HG02588 (cell line): Measurements from ENCODE around the gene ADAMTS17.

ENCODE experiments used
- ATAC-seq: cut with Tn5 transposase; IDR thresholded peaks from one replicate; pipeline ENCODE4 v1.9.1; 2021; ENCODE audit warnings: mild to moderate bottlenecking, moderate library complexity; ENCODE audit not compliant: unreplicated experiment

ADAMTS17 gene

GRCh38 chr15:100114100-100114499 is 227.7 kb downstream of the ADAMTS17 start:
- ATAC-seq, result no peak

- ATAC-seq, result no peak
Observed at GRCh38 chr15:100113351-100114080, 228.3 kb downstream of the ADAMTS17 start.

DNA sequence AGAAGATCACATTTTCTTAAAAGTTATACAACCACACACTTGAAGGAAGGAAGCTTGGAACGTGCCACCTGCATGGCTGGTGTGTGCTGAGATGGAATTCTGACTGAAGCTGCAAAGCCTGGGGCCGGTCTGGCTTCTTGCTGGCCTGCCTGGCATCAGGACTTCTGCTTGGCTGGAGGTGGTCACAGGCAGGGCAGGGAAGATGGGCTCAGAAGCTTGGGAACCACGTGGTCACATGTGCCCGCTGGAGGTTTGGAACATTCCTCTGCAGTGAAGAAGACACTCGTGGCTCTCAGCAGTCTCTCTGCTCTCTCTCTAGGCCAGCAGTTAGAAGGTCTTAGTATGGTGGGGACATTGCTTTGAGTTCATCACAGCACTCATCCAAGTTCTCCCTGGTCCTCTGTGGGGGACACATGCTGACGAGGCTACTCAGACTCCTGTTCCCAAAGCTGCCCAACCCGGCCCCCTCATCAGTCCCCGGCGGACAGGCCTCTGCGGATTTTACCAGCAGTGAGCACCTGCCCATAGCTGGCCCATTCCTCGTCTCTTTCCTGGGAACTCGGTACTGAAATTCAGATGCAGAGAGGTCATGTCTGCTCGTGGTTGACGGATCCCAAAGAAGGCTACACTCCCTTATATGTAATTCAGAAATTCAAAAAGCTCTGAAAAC is 229.0 kb downstream of the ADAMTS17 start:
- no peak for ATAC-seq

DNA sequence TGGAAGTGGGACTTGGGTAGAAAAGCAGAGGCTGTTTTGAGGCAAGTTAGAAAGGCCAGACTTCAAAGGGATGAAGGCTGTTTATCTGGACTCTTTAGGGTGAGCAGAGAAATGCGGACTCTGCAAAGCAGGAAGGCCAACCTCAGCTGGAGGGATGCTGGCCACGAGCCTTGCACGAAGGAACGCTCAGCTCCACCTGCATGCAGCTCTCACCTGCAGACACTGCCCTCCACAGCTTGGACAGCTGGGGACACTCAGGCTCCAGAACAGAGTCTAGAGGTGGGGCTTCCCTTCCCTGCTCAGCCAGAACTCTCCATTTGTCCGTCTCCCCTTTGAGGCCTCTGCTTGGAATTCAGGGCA is 229.7 kb downstream of the ADAMTS17 start:
- ATAC-seq, result no peak

- ATAC-seq, result no peak
Observed at GRCh38 chr15:100111125-100112060, 230.4 kb downstream of the ADAMTS17 start.

- ATAC-seq, result no peak
Observed at GRCh38 chr15:100109486-100110035, 232.2 kb downstream of the ADAMTS17 start.

- ATAC-seq, result no peak
Observed at GRCh38 chr15:100108846-100109245, 232.9 kb downstream of the ADAMTS17 start.

DNA sequence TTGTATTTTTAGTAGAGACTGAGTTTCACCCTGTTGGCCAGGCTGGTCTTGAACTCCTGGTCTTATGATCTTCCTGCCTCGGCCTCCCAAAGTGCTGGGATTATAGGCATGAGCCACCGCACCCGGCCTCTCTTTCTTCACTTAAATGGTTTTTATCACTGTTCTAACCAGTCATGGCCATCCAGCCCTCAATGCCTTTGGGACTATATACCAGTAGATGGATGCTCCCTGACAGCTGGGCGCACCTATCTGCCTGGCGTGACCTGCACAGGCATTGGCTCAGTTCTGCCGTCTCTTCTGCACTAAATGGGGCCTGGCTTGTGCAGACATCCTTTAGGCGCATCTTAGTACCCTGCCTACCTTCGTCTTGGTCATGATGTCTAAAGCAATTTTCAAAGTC is 233.4 kb downstream of the ADAMTS17 start:
- no peak for ATAC-seq

- no peak for ATAC-seq
Observed at GRCh38 chr15:100107606-100108225, 234.1 kb downstream of the ADAMTS17 start.

DNA sequence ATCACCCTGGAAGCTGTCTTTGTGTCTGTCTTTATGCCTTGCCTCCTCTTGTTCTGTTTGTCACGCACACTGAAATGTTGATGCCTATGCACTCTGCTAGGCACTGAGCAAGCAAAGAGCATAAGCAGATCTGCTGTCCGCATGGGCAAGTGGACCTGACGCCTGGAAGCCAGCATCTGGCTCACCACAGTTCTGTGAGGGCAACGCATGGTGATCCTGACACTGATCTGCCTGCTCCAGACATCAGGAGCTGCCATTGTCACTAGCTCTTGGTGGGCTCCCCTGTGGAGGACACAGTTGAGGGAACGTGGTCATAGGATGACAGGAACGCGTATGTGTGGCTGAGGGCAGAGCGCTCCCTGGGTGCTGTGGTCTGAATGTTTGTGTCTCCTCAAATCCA is 234.6 kb downstream of the ADAMTS17 start:
- no peak for ATAC-seq

DNA sequence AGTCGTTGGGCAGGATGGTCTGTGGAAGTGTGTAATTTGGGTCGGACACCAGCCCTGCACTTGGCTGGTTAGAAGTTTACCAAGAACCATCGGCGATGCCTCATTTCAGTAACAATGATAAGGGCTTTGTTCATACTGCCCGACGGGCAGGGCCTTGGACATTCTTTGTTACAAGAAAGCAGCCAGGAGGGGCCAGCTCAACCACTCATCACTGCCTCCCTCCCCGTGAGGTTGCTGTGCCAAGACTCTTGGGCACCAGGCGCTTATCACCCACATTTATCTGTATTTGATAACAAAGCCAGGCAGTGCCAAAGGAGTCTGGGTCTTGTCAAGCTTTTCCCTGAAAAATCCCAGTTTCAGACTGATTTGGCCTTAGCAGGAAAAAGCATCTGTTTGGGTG is 235.0 kb downstream of the ADAMTS17 start:
- ATAC-seq, result no peak

GRCh38 chr15:100105101-100105500 is 236.7 kb downstream of the ADAMTS17 start:
- no peak for ATAC-seq

GRCh38 chr15:100104245-100104644 is 237.5 kb downstream of the ADAMTS17 start:
- ATAC-seq, result no peak

- no peak for ATAC-seq
Observed at GRCh38 chr15:100103828-100104227, 237.9 kb downstream of the ADAMTS17 start.

DNA sequence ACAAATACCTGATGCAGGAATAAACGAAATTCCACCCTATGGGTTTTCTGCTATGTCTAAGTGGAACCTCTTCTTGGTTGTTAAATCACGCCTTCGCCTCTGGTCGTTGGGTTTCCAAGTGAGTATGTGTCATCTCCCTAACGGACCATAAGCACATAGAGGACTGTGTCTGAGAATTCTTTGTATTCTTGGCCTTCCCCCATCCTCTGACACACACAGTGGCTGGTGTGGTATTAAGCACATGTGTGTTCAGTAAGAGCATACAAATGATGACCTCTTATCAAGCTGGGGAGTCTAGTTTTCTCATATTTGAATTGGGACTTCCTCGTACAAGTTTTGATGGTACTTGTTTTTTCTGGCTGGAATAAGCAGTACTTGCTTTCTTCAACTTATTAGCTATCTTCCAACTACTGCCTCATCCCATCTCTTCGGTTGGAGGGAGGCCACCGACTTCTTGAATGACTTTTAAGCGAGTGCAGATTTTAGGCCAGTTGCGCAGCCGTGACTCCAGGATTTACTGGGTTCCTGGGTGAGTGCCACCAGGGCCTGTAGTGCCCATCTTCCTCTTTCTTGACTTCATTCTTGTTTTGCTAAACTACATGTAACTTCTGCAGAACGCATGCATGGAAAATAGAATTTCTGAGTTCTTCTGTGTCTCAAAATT is 240.2 kb downstream of the ADAMTS17 start:
- no peak for ATAC-seq

DNA sequence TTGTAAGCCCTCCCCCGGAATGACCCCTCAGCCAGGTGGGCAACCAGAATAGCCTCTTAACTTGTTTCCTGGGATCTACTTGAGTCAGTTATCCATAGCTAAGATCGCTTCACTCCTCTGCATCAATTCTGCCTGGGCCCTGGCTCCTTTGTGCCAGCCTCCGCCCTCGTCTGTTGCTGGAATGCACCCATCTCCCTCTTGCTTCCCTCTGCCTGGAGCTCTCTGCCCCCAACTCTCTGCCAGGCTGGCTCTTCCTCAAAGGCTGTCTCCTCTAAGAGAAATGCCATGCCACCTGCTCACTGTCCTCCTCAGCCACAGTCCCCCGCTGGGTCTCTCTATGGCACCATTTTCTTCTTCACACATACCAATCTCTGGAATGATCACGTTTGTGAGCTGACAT is 240.8 kb downstream of the ADAMTS17 start:
- ATAC-seq, result no peak

DNA sequence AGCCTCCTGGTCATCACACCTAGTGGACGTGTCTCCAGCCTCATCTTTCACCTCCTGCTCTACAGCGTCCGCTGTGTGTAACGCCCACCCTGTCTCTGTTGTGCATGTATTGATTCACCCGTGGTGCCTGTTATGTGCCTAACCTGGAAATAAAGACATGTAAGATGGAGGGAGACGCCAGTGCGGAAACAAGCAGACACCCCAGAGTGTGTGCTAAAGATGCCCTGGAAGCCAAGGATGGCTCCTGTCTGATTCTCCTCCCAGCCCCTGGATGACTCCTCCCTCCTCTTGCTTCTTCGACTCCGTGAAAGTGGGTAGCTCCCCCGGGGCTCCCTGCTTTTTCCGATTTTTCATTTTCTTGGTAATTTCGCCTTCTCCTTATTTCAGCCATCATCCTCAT is 241.8 kb downstream of the ADAMTS17 start:
- ATAC-seq, result no peak

- ATAC-seq, result no peak
Observed at GRCh38 chr15:100098705-100099104, 243.1 kb downstream of the ADAMTS17 start.

DNA sequence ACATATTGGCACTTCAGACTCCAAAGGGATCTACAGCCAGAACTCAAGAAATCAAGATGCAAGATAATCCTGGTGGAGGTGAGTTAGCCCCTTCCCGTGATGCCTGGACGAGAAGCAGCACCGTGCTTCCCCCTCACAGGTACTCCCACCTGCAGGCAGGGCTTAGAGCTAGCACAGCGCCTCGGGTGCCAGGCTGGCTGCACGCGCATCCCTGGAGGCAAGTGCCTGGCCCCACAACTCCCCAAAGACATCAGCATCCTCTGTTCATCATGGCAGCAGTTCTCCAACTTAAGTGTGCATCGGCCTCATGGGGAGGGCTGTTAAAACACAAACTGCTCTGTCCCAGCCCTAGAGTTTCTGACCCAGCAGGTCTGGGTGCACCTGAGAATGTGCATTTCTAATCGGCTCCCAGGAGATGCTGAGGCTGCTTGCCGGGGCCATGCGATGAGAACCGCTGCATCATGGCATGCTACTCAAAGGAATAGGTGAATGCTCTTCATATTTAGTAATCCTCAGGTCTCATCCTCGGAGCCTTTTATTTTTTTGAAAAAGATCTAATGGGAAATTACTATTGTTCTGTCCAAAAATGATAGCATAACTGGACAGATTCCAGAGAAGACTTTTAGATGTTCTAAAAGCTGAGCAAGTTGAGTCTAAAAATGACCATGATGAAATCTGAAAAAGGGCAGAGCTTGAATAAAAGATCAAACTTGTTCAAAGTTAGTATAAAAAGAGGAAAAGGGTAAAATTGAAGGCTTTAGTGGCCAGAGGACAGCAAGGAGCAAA is 244.2 kb downstream of the ADAMTS17 start:
- ATAC-seq, result no peak

DNA sequence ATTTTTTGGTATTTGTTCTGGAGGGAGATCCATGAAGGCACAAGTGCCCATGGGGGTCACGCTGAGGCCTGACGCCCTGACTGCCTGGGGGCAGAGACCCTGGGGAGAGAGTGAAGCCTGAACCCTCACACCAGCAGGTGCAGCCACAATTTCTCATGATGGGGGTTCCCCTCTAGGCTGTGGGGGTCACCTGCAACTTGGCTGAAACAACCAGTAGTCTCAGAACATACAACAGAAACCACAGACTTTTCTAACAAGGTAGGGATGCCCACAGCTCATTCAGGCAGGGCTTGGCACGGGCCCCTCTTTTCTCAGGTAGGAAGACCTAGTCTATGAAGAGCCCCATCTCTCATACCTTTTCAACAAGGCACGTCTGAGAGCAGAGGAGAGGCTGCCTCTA is 245.1 kb downstream of the ADAMTS17 start:
- no peak for ATAC-seq
